Inflammatory macrophage treated with lipopolysaccharide for 1 hour (primary cell): ENCODE results near the gene DAAM1.

Source experiments
- DNase-seq, 2 donors: peaks; one replicate each; pipeline ENCODE4 v3.0.0-alpha.2; 2020 to 2022

Gene DAAM1

DNA sequence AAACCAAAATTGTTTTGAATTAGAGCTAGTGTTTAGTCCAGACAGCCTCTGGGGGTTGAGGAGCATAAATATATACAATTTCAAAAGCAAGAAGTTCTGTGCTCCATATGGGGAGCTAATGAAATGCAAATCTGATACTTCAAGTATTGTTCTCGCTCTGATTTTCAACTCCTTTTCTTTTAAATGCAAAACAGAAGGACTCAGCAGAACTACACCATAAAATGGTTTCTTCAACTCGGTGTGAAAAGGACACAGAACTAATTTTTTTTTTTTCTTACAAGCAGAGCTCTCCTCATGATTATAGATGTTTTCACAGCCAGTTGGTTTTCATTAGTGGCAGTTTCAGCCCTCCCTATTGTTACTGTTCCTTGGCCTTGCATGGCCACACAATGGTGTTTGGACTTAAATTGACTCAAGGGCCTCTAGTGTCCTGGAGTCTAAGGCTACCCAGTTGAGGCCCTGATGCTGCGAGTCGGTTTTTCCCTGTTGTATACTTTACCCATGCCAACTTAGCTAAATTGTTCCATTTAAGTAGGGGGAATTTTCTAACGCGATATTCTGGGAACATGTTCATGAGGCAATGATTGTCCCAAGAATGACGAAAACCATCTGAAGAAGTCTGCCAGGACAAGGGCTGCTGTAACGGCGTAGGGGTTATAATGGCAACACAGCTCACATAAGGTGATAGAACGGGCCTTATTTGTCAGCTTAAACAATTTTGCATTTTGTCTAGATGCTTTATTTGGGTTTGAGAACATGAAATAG, 156.4 kb downstream of the DAAM1 start:
- DNase-seq = no peak

DNA sequence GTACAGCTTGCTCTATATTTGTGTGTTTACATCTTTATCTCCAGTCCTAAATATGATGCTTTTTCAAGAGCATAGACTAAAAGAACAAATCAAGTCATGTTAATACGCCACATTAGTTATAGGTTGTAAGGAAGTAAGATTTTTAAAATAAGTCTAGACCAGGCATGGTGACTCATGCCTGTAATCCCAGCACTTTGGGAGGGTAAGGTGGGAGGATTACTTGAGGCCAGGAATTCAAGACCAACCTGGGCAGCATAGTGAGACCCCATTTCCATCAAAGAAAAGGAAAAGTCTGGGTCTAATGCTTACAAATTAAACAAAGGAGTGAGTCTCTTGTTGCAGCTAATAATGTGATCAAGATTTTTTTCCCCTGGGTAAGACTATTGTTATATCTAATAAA, 157.9 kb downstream of the DAAM1 start:
- no peak for DNase-seq

DNA sequence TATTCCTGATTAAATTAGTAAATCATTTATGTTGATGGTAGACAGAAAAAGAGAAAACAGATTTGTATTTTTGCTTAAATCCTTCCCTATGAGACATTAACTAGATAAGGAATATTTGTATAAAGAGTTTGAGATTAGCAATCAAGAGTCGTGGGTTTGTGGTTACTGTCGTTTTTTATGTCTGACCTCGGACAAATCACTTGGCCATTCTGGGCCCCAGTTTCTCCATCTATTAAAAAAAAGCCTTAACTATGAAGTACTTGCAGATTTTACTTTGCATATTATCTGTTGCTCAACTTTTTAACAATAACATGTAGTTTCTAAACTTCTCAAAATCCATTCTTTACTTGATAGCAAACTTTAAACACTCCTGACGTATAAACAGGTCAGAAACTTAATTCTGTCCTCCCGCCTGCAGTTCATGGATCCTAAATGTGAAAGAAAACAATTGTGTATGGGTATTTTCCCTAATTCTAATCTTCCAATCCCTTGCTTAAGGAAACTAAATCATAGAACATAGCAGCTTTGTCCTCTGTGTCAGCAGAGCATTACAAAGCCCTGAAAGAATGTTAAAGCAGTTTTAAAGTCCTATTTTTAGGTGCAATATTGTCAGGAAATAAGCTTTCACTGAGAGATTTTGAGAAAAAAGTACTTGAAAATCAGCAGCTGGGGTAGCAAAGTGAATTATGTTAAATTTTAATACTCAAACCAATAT, 158.5 kb downstream of the DAAM1 start:
- no peak for DNase-seq

DNA sequence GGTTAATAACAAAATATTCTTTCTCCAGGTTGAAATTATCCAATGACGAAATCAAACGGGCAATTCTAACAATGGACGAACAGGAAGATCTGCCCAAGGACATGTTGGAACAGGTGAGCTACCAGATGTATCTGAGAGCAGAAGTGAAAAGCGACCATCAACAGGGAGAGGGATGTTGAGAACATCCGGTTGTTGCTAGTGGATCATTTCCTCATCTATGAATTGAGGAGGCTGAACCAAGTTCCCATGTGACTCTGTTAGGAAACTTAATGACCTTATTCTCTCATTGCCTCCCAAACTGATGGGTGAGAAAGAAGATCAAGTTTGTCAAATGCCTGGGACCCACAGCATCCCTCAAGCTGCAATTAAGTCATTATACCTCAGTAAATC, 159.0 kb downstream of the DAAM1 start:
- DNase-seq = peak in 1 of 2 donors; percentile 10

DNA sequence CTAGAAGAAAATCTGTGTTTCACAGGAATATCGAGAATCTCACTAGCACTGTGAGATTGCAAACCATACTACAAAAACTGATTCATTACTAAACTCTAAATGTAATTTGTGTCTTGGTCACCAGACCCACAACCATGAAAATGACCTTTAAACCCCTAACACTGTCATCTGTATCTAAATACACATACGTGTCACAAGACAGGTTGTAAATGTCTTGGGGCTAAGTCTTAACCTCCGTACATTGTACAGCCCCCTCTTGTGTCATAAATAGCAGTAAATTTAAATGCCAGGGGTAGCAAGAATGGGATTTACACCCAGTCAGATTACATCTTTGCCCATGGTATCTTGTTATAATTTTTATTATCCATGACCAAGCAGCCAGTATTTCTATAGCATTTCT, 159.4 kb downstream of the DAAM1 start:
- DNase-seq = no peak

DNA sequence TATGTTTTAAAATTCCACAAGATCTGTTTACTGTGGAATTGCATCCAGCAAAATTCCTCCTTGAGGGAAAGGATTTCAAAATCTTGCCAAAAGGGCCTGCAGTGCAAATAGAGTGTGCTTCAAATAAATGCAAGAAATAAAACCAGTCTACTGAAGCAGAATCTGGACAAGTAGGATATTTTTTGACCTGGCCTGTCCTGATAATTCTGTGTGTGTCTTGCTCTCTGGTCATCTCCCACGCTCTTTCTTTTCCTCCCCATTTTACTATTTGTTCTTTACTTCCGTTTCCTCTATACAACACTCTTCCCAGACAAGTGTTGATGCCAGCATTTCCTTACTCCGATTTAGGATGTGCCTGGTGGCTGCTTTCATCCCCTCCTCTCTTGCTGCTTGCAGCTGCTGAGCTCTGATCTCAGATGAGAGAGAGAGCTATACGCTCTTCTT, 160.8 kb downstream of the DAAM1 start:
- DNase-seq = no peak

DNA sequence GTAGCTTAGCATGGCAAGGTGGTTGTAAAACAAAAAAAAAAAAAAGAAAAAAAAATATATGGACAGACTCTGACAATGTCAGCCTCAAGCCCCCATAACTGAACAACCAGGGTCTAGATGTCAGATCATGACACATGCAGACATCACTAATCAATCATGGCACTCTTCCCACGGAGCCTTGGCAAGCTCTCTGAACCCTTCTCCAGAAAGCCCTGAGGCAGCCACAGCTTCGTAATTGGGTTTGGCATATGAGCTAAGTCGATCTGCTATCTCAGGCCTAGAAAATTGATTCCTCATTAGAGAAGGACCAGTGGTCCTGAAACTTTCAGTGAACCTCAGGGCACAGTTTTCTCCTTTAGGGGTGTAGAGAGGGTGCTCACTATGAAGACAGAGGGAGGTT, 164.5 kb downstream of the DAAM1 start:
- DNase-seq = no peak

DNA sequence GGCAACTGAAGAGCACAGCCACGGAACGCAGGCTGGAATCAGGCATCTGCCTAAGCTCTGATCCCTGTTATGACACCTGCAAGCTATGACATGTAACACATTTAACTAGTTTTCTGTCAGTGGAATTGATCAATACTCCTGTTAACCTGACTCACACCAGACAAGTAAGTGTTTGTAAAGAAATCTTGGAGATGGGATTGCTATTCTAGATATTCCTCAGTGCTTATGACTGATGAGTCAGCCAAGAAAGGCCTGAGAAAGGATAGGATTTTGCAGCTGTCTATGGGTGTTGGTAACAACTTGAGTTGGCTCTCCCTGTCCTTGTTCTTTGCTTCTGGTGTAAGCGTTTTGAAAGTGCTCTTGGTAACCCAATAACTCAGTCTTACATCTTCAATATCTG, 166.2 kb downstream of the DAAM1 start:
- DNase-seq = no peak

DNA sequence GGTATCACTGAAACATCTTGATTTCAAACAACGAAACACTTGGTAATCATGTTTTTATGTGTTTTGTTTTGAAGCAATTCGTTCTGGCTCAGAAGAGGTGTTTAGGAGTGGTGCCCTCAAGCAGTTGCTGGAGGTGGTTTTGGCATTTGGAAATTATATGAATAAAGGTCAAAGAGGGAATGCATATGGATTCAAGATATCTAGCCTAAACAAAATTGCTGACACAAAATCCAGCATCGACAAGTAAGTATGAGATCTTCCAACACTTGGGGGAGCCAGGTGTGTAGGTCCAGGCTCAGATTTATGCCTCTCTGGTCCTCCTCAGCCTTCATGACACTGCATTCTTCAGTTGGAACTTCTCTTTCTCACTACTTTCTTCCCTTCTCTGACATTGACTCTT, 166.6 kb downstream of the DAAM1 start:
- no peak for DNase-seq

DNA sequence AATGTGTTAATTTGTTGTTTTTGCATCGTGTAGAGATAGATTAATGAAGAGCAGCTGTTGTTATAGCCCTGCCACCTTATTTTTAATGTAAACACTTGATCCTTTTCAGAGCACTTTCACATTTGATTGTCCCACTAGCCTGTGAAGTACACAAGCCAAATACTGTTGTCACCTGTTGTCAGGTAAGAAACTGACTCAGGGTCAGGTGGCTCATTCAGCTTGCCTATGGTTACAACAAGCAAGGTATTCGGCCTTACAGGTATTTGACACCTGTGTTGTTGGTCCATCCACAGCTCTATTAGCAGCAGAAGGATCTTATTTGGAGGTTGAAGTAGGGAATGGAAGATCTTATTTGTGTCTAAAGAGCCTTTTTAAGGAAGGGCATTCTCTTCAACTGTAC, 167.8 kb downstream of the DAAM1 start:
- no peak for DNase-seq

DNA sequence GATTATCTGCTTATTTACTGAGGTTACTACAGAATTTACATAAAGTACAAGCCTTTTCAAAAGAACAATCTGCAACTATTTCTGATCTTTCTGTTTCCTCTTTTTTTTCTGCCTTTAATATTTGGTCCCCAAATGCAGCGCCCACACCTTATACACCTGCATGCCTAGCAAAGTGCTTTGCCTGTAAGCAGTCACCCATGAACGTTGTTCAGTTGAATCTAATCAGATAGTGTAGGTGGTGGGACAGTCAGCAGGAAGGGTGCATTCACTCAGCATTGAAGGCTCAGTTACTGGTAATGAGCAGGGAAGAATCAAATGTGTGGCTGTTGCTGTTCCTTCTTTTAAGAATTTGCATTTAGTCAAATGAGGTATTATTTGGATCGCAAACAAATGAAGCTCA, 168.3 kb downstream of the DAAM1 start:
- no peak for DNase-seq

DNA sequence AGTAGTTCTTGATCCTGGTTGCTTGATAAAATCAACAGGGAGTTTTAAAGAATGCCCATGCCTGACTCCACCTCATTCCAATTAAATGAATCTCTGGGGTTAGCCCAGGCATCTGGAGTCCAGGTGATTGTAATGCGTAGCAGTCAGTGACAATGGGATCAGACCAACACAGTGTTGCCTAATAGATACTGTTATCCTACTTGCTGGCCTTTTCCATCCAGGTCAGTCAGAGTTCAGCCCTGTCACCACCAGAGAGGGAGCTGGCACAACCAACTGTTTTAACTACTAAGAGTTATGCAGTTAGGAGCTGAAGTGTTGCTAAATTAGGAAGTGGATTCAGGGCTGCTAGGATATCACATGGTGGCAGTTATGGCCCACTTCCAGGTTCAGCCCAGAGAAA, 169.6 kb downstream of the DAAM1 start:
- peak; percentile 25 for DNase-seq

DNA sequence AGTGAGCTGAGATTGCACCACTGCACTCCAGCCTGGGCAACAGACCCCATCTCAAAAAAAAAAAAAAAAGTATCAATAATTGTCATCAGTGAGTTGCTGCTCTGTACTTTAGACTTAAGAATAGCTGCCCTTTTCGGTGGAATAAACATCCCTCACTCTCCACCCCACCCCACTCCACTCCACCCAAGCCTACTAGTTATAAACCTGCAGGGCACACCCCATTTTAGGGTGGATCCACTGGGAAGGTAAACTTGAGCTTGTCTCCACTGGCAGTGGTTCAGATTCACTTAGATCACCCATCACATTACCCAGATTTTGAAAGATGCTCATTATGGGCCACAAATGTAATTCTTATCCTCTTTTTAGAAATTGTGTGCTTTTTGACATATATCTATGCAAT, 170.3 kb downstream of the DAAM1 start:
- DNase-seq = no peak

DNA sequence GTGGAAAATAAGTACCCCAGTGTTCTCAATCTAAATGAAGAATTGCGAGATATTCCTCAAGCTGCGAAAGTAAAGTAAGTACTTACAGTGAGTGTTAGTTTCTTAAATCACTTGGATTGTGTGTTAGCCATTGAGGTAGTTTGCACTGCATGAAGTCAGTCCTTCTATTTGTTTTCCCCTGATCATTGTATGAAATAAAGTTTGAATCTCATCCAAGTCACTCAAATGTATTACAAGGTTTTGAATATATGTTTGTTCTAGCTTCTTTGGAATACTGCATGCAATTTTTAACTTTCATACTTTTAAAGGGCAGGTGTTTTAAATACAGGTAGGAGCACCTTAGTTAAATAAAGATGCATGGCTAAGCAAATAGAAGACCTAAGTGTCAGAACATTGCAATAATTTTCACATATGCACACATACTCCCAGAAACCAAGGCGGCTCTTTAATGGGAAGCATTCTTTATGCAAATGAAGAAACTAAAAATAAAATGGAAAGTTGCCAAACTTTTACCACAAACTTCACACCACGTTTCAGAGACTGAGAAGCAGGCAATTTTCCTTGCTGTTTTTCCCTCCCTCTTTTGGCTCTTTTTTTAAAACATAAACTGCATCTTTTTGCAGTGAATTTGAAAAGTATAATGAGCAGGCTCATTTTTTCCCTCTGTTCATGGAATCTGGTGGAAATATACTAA, 171.1 kb downstream of the DAAM1 start:
- DNase-seq = peak; percentile 48 to 68

DNA sequence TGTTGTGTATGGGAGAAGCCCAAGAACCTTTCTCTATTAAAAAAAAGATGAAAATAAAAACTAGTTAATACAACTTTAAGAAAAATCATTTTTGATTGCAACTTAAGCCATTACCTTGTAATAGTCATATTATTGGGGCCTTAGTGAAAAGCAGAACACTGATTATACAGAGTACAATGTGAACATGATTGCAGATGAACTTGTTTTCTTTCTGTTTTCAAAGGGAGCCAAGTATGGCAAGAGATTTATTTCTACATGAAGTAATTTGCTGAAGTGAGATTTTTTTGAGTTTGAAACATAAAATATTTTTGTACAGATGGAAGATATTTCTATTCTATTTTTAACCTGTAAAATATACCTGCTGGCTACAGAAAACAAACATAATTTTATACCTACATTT, 171.8 kb downstream of the DAAM1 start:
- no peak for DNase-seq

DNA sequence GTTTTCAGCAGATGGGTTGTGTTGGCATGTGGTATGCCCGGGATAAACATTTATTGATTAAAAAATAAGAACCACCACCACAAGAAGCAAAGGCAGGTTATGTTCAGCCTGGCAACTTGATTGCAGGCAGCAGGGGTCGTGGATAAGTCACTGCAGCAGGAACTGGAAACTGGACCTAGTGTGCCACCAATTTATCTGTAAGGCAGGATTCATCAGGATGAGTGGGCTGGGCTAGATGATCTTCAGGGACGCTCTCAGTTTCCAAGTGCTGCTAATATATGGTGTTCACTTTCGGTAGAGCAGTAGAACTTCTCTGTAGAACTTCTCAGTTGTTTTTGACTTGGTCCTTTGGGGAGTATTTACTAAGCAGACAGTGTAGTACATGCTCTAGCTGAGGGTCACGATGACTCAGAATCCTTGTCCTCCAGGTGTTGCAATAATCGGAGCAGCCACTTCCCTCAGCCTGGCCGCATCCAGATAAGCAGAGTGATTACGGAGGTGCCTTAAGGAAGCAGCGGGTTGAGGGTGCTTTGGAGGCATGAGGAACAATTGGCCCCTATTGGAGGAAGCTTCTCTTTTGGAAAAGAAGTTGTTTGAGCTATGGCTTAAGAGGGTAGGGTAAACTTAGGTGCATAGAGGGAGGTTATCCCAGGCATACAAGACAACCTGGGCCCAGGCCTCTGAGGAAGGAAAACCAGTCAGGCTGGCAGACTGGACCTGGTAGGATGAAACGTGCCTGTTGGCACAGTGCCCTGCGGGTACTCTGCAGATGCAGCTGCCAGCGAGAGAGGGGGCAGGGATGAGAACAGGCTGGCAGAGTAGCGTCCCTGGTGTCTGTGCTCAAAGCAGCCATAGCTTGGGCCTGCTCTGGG, 172.7 kb downstream of the DAAM1 start:
- peak; percentile 63 to 76 for DNase-seq

DNA sequence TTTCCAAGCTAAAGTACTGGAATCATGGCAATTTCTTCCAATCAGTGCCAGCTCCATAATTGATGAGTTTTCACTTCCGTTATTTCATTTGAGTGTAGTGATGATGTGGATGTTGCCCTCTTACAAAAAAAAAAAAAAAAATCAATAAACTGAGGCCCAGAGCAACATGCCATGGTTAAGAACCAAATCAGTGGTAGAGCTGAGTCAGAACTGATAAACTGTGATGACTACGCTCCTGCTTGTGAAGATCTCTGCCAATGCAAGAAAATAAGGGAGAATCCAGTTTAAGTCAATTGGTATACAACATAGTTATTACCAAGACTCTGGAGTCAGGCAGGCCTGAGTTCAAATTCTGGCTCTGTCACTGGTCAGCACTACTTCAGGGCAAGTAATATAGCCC, 174.0 kb downstream of the DAAM1 start:
- no peak for DNase-seq

DNA sequence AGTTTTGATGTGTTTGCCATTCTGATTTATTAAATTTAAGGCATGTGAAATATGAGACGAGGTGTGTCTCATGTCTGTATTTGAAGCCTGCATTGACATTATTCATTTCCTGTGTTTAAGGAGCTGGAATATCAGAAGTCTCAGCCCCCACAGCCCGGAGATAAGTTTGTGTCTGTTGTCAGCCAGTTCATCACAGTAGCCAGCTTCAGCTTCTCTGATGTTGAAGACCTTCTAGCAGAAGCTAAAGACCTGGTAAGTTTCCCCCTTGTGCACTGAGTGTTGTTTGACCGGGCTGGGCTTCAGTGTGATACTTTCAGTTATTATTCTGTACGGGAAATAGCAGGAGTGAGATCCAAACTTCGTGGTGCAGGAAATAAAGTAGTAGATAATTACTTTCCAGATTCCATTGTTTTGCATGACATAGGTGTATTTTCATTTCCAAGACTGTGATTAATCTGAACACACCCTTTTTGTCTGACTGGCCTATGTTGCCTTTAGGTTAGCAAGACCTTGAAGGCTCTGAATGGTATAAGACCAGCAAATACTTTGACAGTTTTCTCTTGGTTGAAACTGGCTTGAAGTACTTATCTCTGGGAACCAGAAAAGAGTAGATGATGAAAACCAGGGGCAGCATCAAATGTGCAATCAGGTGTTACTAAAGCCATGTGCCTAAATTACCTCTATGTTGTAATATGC, 175.2 kb downstream of the DAAM1 start:
- no peak for DNase-seq

DNA sequence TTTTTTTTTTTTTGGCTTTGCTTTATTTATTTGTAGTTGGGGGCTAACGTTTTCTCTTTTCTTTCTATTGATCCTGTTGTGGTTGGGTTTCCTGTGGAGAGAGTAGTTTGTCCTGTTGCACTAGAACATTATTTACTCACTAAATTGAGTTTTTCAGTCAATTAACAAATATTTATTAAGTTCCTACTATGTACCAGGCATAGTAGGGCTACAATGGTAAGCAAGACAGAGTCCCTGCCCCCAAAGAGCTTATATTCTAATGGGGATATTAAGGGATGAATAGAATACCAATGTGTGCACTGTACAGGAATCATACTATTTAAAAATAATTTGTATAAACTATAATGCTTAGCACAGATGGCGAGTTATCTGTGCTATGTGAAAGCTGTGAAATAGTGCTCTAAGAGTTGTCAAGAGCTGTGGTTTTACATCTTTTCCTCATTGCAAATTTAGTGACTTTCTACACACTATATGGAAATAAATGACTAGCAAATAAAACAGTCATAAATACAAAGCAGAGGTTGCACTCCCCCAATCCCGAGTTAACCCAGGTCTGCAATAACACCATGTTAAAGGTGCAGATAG, 181.8 kb downstream of the DAAM1 start:
- DNase-seq = no peak

DNA sequence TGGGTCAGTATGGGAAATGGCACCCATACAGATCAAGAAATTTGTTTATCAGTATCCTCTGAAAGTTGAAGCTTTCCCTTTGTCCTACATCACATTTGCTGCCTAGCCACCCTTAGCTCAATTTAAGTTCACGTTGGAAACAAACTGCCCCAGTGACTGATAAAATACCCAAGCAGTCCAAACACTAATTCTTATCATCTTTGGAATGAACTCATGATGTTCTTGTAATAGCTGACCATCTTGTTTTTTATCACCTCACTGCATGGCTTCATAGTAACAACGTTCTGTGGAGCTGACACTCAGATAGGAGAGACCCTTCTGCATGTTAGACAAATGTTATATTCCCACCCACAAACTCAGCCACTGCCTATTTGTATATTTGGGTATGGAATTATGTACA, 183.3 kb downstream of the DAAM1 start:
- DNase-seq = no peak

DNA sequence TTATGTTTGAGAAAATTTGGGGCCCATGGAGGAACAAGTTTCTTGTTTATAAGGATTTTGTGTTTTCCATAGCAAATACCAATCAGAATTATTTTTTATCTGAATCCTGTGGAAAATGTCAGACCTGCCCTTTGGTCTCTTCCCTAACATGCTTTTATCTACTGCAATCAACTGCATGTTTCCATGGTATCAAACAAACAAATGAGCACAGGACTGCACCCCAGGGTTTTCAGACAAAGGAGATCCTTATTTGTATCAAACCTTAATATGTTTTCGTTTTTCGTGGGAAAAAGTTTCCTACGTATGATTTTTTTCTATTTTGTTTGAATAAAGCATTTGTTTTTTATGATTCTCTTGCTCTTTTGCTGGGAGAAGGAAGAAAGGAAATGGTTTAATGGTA, 185.6 kb downstream of the DAAM1 start:
- DNase-seq = no peak

DNA sequence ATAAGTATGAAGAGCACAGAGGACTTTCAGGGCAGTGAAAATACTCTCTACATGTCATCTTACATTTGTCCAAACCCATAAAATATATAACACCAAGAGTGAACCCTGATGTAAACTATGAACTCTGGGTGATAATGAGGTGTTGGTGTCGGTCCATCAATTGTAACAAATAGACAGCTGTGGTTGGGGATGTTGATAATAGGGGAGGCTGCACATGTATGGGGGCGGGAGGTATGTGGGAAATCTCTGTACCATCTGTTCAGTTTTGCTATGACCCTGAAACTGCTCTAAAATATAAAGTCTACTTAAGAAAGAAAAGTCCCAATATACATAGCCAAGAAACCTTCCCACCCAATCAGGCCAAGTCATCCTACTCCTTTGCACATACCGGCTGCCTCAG, 188.2 kb downstream of the DAAM1 start:
- DNase-seq = no peak
